H1 (cell line): ENCODE results near the gene MCCC1. TPM values are rescaled to one million over a fixed set of nuclear protein-coding genes. Genes with fewer than 3 reads are reported as not detected.

ENCODE experiments used
- CTCF ChIA-PET: fragments of 300-600 bp; sonication (Branson Sonifier 250); formaldehyde crosslinking; loops from one replicate; lab custom pipeline; 2021; ENCODE audit not compliant: partially characterized antibody; lab: Charles Lee
- POLR2A ChIA-PET: fragments of 300-600 bp; sonication (Branson Sonifier 250); formaldehyde crosslinking; loops from one replicate; lab custom pipeline; 2021; ENCODE audit warnings: inconsistent platforms; ENCODE audit not compliant: partially characterized antibody; lab: Charles Lee
- DNase-seq, 2 experiments: peaks; one replicate each; pipeline versions ENCODE4 v3.0.0 to v3.0.0-alpha.2; 2010 to 2022; ENCODE audit warnings: low spot score in 2 of 2, low read depth in 1 of 2, mixed read lengths in 1 of 2
- FAIRE-seq: peaks from 2 replicates; lab custom pipeline; 2011; peaks lifted over from hg19 to GRCh38; lab: Jason Lieb, UNC
- H2AFZ ChIP-seq: 2 replicates; pipeline ENCODE4 v1.8.1; 2012; ENCODE audit warnings: low read length, inconsistent platforms
- H2AK5ac ChIP-seq: 2 replicates; pipeline ENCODE4 v1.6.1; 2013; ENCODE audit warnings: low read depth, low read length
- H2BK120ac ChIP-seq: replicated peaks from 2 replicates; pipeline ENCODE3; 2013; ENCODE audit warnings: low read depth, low read length, inconsistent platforms
- H2BK12ac ChIP-seq: 2 replicates; pipeline ENCODE4 v1.6.1; 2013; ENCODE audit warnings: low read depth, low read length
- H2BK15ac ChIP-seq: 2 replicates; pipeline ENCODE4 v1.6.1; 2013; ENCODE audit warnings: low read length
- H2BK20ac ChIP-seq: 2 replicates; pipeline ENCODE4 v1.6.1; 2013; ENCODE audit warnings: low read length
- H2BK5ac ChIP-seq: 2 replicates; pipeline ENCODE4 v1.6.1; 2013; ENCODE audit warnings: low read depth, low read length
- H3K14ac ChIP-seq: 2 replicates; pipeline ENCODE4 v1.6.1; 2013; ENCODE audit warnings: inconsistent platforms; ENCODE audit not compliant: insufficient read length
- H3K18ac ChIP-seq: 2 replicates; pipeline ENCODE4 v1.6.1; 2013; ENCODE audit warnings: low read length; ENCODE audit errors: extremely low read depth
- H3K23ac ChIP-seq: 2 replicates; pipeline ENCODE4 v1.6.1; 2013; ENCODE audit warnings: inconsistent platforms; ENCODE audit not compliant: insufficient read length
- H3K23me2 ChIP-seq: 2 replicates; pipeline ENCODE4 v1.6.1; 2013; ENCODE audit warnings: low read depth, low read length
- H3K27ac ChIP-seq: 2 replicates; pipeline ENCODE4 v1.6.1; 2011; ENCODE audit warnings: low read depth, low read length, inconsistent platforms
- H3K27me3 ChIP-seq, 4 experiments: replicated peaks in 1 of 4; 1 replicate in 1 of 4; 2 replicates in 3 of 4; pipeline versions ENCODE4 v1.6.1 to v1.8.1; 2011 to 2013; ENCODE audit warnings: low read length in 3 of 4, mild to moderate bottlenecking in 3 of 4, inconsistent platforms in 2 of 4, mixed read lengths in 2 of 4, moderate library complexity in 1 of 4; ENCODE audit not compliant: control insufficient read depth in 3 of 4, insufficient read depth in 3 of 4; ENCODE audit errors: extremely low read depth in 1 of 4
- H3K36me3 ChIP-seq, 4 experiments: 2 replicates each; pipeline versions ENCODE4 v1.6.1 to v1.8.1; 2011 to 2013; ENCODE audit warnings: mild to moderate bottlenecking in 4 of 4, low read length in 3 of 4, moderate library complexity in 2 of 4, control low read depth in 1 of 4, inconsistent platforms in 1 of 4; ENCODE audit not compliant: insufficient read depth in 4 of 4, control insufficient read depth in 2 of 4
- H3K4ac ChIP-seq: replicated peaks from 2 replicates; pipeline ENCODE3; 2013; ENCODE audit warnings: low read length, low read depth, mixed read lengths, inconsistent platforms; ENCODE audit not compliant: insufficient read length
- H3K4me1 ChIP-seq, 4 experiments: replicated peaks in 1 of 4; 1 replicate in 1 of 4; 2 replicates in 3 of 4; pipeline versions ENCODE4 v1.6.1 to v1.8.1; 2011 to 2013; ENCODE audit warnings: low read length in 3 of 4, inconsistent platforms in 2 of 4, mixed read lengths in 1 of 4; ENCODE audit not compliant: insufficient read depth in 4 of 4, control insufficient read depth in 3 of 4
- H3K4me2 ChIP-seq, 2 experiments: 2 replicates each; pipeline versions ENCODE4 v1.6.1 to v1.8.1; 2011 to 2013; ENCODE audit warnings: low read depth in 2 of 2, low read length in 2 of 2, control low read depth in 1 of 2, inconsistent platforms in 1 of 2, mild to moderate bottlenecking in 1 of 2; ENCODE audit not compliant: insufficient read depth in 1 of 2
- H3K4me3 ChIP-seq, 4 experiments: fragments of 200-600, 300-600 bp in 1 of 4; sonication (generic), shearing (Covaris generic), sonication (Bioruptor Twin) in 1 of 4; 2 replicates each; pipeline versions ENCODE4 v1.5.1 to v1.8.1; 2011 to 2016; ENCODE audit warnings: low read length in 4 of 4, low read depth in 3 of 4, control low read depth in 2 of 4, inconsistent platforms in 2 of 4, mild to moderate bottlenecking in 2 of 4, mixed read lengths in 1 of 4, moderate library complexity in 1 of 4; ENCODE audit not compliant: insufficient read depth in 2 of 4; ENCODE audit errors: extremely low read depth in 1 of 4
- H3K56ac ChIP-seq: replicated peaks from 2 replicates; pipeline ENCODE3; 2013; ENCODE audit warnings: low read depth, mild to moderate bottlenecking, mixed read lengths, low read length, inconsistent platforms; ENCODE audit not compliant: insufficient read length
- H3K79me1 ChIP-seq: 2 replicates; pipeline ENCODE4 v1.6.1; 2013; ENCODE audit warnings: low read depth, low read length, control low read depth
- H3K79me2 ChIP-seq, 2 experiments: 2 replicates each; pipeline versions ENCODE4 v1.6.1 to v1.8.1; 2012 to 2013; ENCODE audit warnings: low read length in 2 of 2, mild to moderate bottlenecking in 2 of 2, inconsistent platforms in 1 of 2; ENCODE audit not compliant: insufficient read depth in 2 of 2, control insufficient read depth in 1 of 2
- H3K9ac ChIP-seq, 4 experiments: replicated peaks in 1 of 4; 1 replicate in 1 of 4; 2 replicates in 3 of 4; pipeline versions ENCODE4 v1.6.1 to v1.8.1; 2011 to 2013; ENCODE audit warnings: low read depth in 3 of 4, low read length in 3 of 4, control low read depth in 2 of 4, mild to moderate bottlenecking in 2 of 4, moderate library complexity in 2 of 4, inconsistent platforms in 1 of 4; ENCODE audit errors: extremely low read depth in 1 of 4
- H3K9me3 ChIP-seq, 2 experiments: 2 replicates each; pipeline versions ENCODE4 v1.6.1 to v1.8.1; 2012 to 2013; ENCODE audit warnings: mild to moderate bottlenecking in 2 of 2, moderate library complexity in 2 of 2, control low read depth in 1 of 2, inconsistent platforms in 1 of 2, low read depth in 1 of 2, low read length in 1 of 2, mixed read lengths in 1 of 2; ENCODE audit not compliant: insufficient read depth in 2 of 2
- H4K20me1 ChIP-seq, 2 experiments: replicated peaks in 1 of 2; 2 replicates each; pipeline versions ENCODE3 to v1.8.1; 2011 to 2013; ENCODE audit warnings: inconsistent platforms in 2 of 2, low read length in 2 of 2, mild to moderate bottlenecking in 1 of 2; ENCODE audit not compliant: insufficient read depth in 2 of 2, control insufficient read depth in 1 of 2
- H4K5ac ChIP-seq: 2 replicates; pipeline ENCODE4 v1.6.1; 2013; ENCODE audit warnings: low read length, low read depth, mixed read lengths, inconsistent platforms; ENCODE audit not compliant: insufficient read length
- H4K8ac ChIP-seq: 2 replicates; pipeline ENCODE4 v1.8.0; 2013; ENCODE audit warnings: mild to moderate bottlenecking, moderate library complexity, low read length, inconsistent platforms; ENCODE audit not compliant: insufficient read depth; ENCODE audit errors: extremely low read depth
- H4K91ac ChIP-seq: replicated peaks from 2 replicates; pipeline ENCODE3; 2013; ENCODE audit warnings: low read length, mixed read lengths, inconsistent platforms; ENCODE audit not compliant: insufficient read length
- CTCF ChIP-seq, 3 experiments: IDR thresholded peaks; 1 replicate in 2 of 3; 2 replicates in 1 of 3; pipeline versions ENCODE4 v1.5.1 to v1.6.1; 2011; ENCODE audit warnings: low read length in 3 of 3, mild to moderate bottlenecking in 3 of 3, inconsistent platforms in 2 of 3, low read depth in 1 of 3, moderate library complexity in 1 of 3; ENCODE audit not compliant: insufficient read depth in 1 of 3; ENCODE audit errors: control extremely low read depth in 1 of 3
- NANOG ChIP-seq: IDR thresholded peaks from 2 replicates; pipeline ENCODE4 v1.6.1; 2011; ENCODE audit warnings: low read length, low read depth, mild to moderate bottlenecking, inconsistent platforms; ENCODE audit not compliant: insufficient read depth, poor library complexity, severe bottlenecking
- POU5F1 ChIP-seq: IDR thresholded peaks from 2 replicates; pipeline ENCODE4 v1.6.1; 2011; ENCODE audit warnings: low read depth, mild to moderate bottlenecking, low read length, moderate library complexity
- WGBS, 2 experiments: shearing (Covaris generic) in 1 of 2; methylation state at CpG; one replicate each; pipeline versions ENCODE4 v1.1.6 to v1.1.7; 2013 to 2015; ENCODE audit warnings: low lambda C conversion rate in 2 of 2, mixed read lengths in 2 of 2, inconsistent platforms in 1 of 2, low coverage in 1 of 2, missing lambda C conversion rate in 1 of 2; ENCODE audit not compliant: insufficient replicate concordance in 2 of 2, insufficient coverage in 1 of 2, insufficient read length in 1 of 2; ENCODE audit errors: extremely low coverage in 1 of 2, missing lambda C conversion rate in 1 of 2; 5-methylcytosine and 5-hydroxymethylcytosine counted together
- polyA plus RNA-seq, 7 experiments: library from polyadenylated mRNA; depleted of rRNA in 3 of 7; stranded (reverse) in 5 of 7; unstranded in 2 of 7; fragments of >200 nt in 5 of 7; fragments of 200-250 nt in 2 of 7; gene quantifications; 1 replicate in 5 of 7; 2 replicates in 1 of 7; 4 replicates in 1 of 7; pipeline versions ENCODE4 v1.2.1 to v1.2.3, GENCODE V29; 2011 to 2013; ENCODE audit warnings: missing spikeins in 2 of 7, mixed read lengths in 2 of 7
- total RNA-seq: library from RNA; stranded (reverse); fragmentation: NEBNext Ultra II Directional; extraction: Animal tissue kit (Norgen Biotek cat#: 25700); gene quantifications from 2 replicates; pipeline ENCODE4 v1.2.1, GENCODE V29; 2021

MCCC1 gene
- total and polyA plus RNA-seq, 2 of the 8 experiments (the other 6 are each of a cell fraction or from before 2014, with no cell fraction given): 10.8 to 21.5 TPM

GRCh38 chr3:183144363-183144762 lies 45.1 kb upstream of the MCCC1 start:
- no peaks in the 10 kb centered on the region for H4K20me1 ChIP-seq
- DNase-seq: no peak
- no peak for TF ChIP-seq CTCF (IDR thresholded peaks at IDR 0.05; ENCODE audit: control extremely low read depth in 1 of 3, insufficient read depth in 1 of 3, low read depth in 1 of 3, low read length in 3 of 3)
- TF ChIP-seq NANOG: no peak
- no peak for TF ChIP-seq POU5F1
- H3K4me1 ChIP-seq: no peaks in the 10 kb centered on the region
- no peak overlapping the region for H3K27ac ChIP-seq
- H3K4me2 ChIP-seq: no peak overlapping the region
- no peak overlapping the region for H3K23ac ChIP-seq
- no peak overlapping the region for H3K18ac ChIP-seq
- no peak overlapping the region for H2BK15ac ChIP-seq
- H4K91ac ChIP-seq: no peak overlapping the region
- H4K5ac ChIP-seq: no peak overlapping the region
- ChIA-PET CTCF (interaction anchor here (1.0 to 2.0 kb wide), 3 partner anchors 10 to 23 kb away, joined by 3 to 8 read pairs (median 4); no protein-coding TSS in a partner anchor), POLR2A (no interaction called here)
- H2BK5ac ChIP-seq: no peak overlapping the region
- H2AFZ ChIP-seq: no peak overlapping the region
- no peak overlapping the region for H2AK5ac ChIP-seq
- no peaks in the 10 kb centered on the region for H3K79me1 ChIP-seq
- H3K56ac ChIP-seq: no peak overlapping the region
- H3K9me3 ChIP-seq: no peaks in the 10 kb centered on the region
- no peaks in the 10 kb centered on the region for H3K79me2 ChIP-seq
- H3K4me3 ChIP-seq: no peak overlapping the region
- no peak overlapping the region for H2BK120ac ChIP-seq
- H4K8ac ChIP-seq: no peak overlapping the region
- no peaks in the 10 kb centered on the region for H3K23me2 ChIP-seq
- H3K9ac ChIP-seq: no peak overlapping the region
- no peak for FAIRE-seq
- H3K27me3 ChIP-seq: no peaks in the 10 kb centered on the region
- H3K14ac ChIP-seq: no peak overlapping the region
- H2BK12ac ChIP-seq: no peak overlapping the region
- no peak overlapping the region for H2BK20ac ChIP-seq
- no peaks in the 10 kb centered on the region; a peak in 1 of 8 replicates for H3K36me3 ChIP-seq
- 100% methylated on average over 1 of the region's 1 CpG; no CpG with 5 or more reads in 1 of the 2 experiments for WGBS, 2 experiments
- no peak overlapping the region for H3K4ac ChIP-seq
